Forelimb muscle (tissue), 1 donor: ENCODE measurements around the gene ARHGAP26. TPM values are rescaled to one million over a fixed set of nuclear protein-coding genes. Genes with fewer than 3 reads are reported as not detected.

ENCODE experiments used
- DNase-seq: peaks from one replicate; pipeline ENCODE4 v3.0.0-alpha.2; 2013; ENCODE audit warnings: low read depth
- polyA plus RNA-seq: library from polyadenylated mRNA; unstranded; fragments of 120-200 nt; gene quantifications from one replicate; pipeline ENCODE4 v1.2.1, GENCODE V29; 2013; ENCODE audit not compliant: insufficient read length

ARHGAP26 gene
- polyA plus RNA-seq, 1 donor, result 11.9 TPM

GRCh38 chr5:142784401-142784955 lies 14.3 kb downstream of the ARHGAP26 start:
- DNase-seq, result no peak

- DNase-seq, result no peak
Measured at GRCh38 chr5:142785206-142785605, 15.0 kb downstream of the ARHGAP26 start.

- no peak for DNase-seq
Measured at GRCh38 chr5:142789206-142789605, 19.0 kb downstream of the ARHGAP26 start.

GRCh38 chr5:142792012-142792864 lies 22.1 kb downstream of the ARHGAP26 start:
- no peak for DNase-seq

GRCh38 chr5:142792865-142793232 lies 22.7 kb downstream of the ARHGAP26 start:
- DNase-seq, result no peak

GRCh38 chr5:142794537-142794936 lies 24.4 kb downstream of the ARHGAP26 start:
- DNase-seq, result no peak

- no peak for DNase-seq
Measured at GRCh38 chr5:142795251-142795650, 25.1 kb downstream of the ARHGAP26 start.

- DNase-seq, result no peak
Measured at GRCh38 chr5:142796492-142797109, 26.4 kb downstream of the ARHGAP26 start.

- no peak for DNase-seq
Measured at GRCh38 chr5:142797420-142797819, 27.2 kb downstream of the ARHGAP26 start.

- DNase-seq, result no peak
Measured at GRCh38 chr5:142798099-142798770, 28.1 kb downstream of the ARHGAP26 start.

- DNase-seq, result no peak
Measured at GRCh38 chr5:142800776-142801494, 30.8 kb downstream of the ARHGAP26 start.

GRCh38 chr5:142801495-142801871 lies 31.3 kb downstream of the ARHGAP26 start:
- DNase-seq, result no peak

GRCh38 chr5:142803428-142804125 lies 33.4 kb downstream of the ARHGAP26 start:
- no peak for DNase-seq

GRCh38 chr5:142805339-142805738 lies 35.2 kb downstream of the ARHGAP26 start:
- DNase-seq, result no peak

- DNase-seq, result no peak
Measured at GRCh38 chr5:142806841-142807267, 36.7 kb downstream of the ARHGAP26 start.

GRCh38 chr5:142807372-142807911 lies 37.3 kb downstream of the ARHGAP26 start:
- no peak for DNase-seq

GRCh38 chr5:142808878-142809598 lies 38.9 kb downstream of the ARHGAP26 start:
- DNase-seq, result no peak

GRCh38 chr5:142810081-142810480 lies 39.9 kb downstream of the ARHGAP26 start:
- DNase-seq, result no peak

GRCh38 chr5:142810743-142811290 lies 40.6 kb downstream of the ARHGAP26 start:
- DNase-seq, result no peak
